ENCODE results near the gene MTAP.

MTAP gene

DNA sequence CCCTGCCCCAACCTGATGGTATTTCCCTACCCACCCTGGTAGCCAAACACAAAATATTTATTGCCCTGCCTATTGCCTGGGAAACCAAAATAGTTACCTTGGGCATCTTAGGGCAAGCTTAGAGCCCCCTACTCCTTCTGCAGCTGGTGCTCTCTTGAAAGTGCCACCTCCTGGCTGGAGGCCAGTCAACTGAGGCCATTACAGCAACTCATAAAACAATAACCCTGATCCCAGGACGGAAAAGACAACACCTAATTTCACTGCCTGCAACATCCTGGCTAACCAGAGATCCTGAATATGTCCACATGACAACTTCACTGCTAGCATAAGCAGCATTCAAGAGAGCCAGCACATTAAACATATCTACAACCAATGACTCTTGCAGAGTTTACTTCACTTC lies 38.7 kb downstream of the MTAP start:
- Mint-ChIP-seq H3K4me1 (ENCODE audit: low read depth) (peaks cover 15% of the 10 kb centered on the region), H3K27me3 (no peaks in the 10 kb centered on the region), H3K9me3 (peaks cover 61% of the 10 kb centered on the region), H3K4me3 (no peak overlapping the region), H3K27ac (no peak overlapping the region), H3K36me3 (ENCODE audit: low read depth) (peaks cover 70% of the 10 kb centered on the region)
- intact Hi-C loops (cut with micrococcal nuclease) = no loop called here

DNA sequence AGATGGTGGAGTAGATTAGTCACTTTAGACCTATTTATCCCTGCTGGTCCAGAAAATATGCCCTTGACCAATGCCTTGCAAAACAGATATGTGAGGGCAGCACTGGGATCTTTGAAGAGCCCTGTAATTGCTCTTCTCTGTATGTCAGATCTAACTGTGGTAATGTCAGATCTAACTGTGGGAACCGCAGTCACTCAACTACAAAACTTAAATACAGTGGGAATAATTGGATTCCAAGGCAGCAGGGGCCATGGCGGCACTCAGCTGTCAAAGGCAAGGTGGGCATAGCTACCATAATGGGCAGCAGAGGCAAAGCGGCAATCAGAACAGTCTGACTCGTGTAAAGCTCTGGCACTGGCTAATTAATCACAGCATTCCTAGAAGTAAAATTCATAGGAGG lies 46.2 kb downstream of the MTAP start:
- Mint-ChIP-seq H3K36me3 (ENCODE audit: low read depth) (peaks cover 34% of the 10 kb centered on the region), H3K9me3 (peaks cover 50% of the 10 kb centered on the region), H3K27me3 (no peaks in the 10 kb centered on the region), H3K4me3 (no peak overlapping the region), H3K4me1 (ENCODE audit: low read depth) (no peaks in the 10 kb centered on the region), H3K27ac (no peak overlapping the region)
- intact Hi-C loops (cut with micrococcal nuclease) = no loop called here

DNA sequence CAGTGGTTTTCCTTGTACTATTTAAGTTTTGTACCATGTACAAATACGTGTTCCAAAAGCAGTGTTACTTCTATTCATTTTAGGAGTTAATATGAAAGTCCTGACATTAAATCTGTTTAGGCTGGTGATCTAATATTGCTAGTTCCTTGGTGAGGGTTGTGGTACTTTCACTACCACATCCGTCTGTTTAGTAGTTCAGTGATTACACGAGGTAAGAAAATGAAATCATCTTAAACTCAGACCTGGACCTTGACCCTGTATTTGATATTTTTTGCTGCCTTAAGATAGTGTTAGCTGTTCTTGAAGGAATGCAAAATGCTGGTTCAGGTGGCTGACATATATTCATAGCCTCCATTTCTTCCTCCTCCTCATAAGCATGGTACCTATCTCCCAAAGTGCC lies 50.3 kb downstream of the MTAP start:
- Mint-ChIP-seq H3K27ac (no peak overlapping the region), H3K4me3 (no peak overlapping the region), H3K36me3 (ENCODE audit: low read depth) (peaks cover 68% of the 10 kb centered on the region)

DNA sequence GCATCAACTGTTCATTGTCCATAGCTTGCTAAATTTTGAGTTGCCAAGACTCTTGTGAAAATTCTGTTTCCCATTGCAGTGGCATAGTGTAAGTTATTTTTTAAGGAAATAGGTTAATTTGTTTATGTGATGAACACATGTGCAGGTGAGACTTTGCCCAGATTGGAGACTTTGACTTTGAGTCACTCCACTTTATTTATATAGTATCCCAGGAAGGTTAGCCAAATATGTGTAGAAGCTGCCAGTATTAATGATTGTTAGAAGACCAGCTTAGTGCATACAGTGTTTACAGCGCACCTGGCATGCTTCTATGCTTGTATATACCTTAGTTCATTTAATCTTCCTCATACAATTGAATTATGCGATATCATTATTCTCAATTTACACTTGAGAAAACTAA lies 51.0 kb downstream of the MTAP start:
- Mint-ChIP-seq H3K9me3 (peaks cover 7% of the 10 kb centered on the region), H3K4me1 (ENCODE audit: low read depth) (no peaks in the 10 kb centered on the region), H3K27ac (no peak overlapping the region), H3K27me3 (no peaks in the 10 kb centered on the region), H3K4me3 (no peak overlapping the region), H3K36me3 (ENCODE audit: low read depth) (peaks cover 68% of the 10 kb centered on the region)
- intact Hi-C loops (cut with micrococcal nuclease) = no loop called here

More for the DNA sequence above, 50.3 kb downstream of the MTAP start:
- peaks cover 13% of the 10 kb centered on the region for H3K9me3 Mint-ChIP-seq
- intact Hi-C loops (cut with micrococcal nuclease) = no loop called here
- H3K27me3 Mint-ChIP-seq = no peaks in the 10 kb centered on the region
- no peaks in the 10 kb centered on the region for H3K4me1 Mint-ChIP-seq (ENCODE audit: low read depth)

DNA sequence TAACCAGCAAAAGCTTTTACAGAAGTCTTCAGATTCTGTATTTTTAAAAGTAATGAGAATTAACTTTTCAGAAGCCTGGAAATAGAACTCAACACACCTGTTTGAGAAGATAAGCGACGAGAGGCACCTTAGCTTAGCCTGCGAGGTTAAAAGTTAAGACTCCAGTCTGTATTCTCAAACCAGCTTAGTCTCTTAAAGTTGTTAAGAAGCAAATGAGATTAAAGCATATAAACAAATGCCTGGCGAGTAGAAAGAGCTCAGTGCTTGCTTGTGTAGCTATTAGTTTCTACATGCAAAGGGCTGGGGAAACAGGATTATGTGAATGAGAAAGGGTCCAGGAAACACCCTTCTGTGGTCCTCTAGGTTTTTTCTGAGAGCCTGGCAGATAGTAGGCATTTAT lies 51.7 kb downstream of the MTAP start:
- H3K36me3 Mint-ChIP-seq (ENCODE audit: low read depth) = peaks cover 68% of the 10 kb centered on the region
- no peaks in the 10 kb centered on the region for H3K4me1 Mint-ChIP-seq (ENCODE audit: low read depth)
- intact Hi-C loops (cut with micrococcal nuclease) = no loop called here
- H3K27me3 Mint-ChIP-seq = no peaks in the 10 kb centered on the region
- H3K27ac Mint-ChIP-seq = no peak overlapping the region
- H3K9me3 Mint-ChIP-seq = no peaks in the 10 kb centered on the region
- H3K4me3 Mint-ChIP-seq = no peak overlapping the region

DNA sequence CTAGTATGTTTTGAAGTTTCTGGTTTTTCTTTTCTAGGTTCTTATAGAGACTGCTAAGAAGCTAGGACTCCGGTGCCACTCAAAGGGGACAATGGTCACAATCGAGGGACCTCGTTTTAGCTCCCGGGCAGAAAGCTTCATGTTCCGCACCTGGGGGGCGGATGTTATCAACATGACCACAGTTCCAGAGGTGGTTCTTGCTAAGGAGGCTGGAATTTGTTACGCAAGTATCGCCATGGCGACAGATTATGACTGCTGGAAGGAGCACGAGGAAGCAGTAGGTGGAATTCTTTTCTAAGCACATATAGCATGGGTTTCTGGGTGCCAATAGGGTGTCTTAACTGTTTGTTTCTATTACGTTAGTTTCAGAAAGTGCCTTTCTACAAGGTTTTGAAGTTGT lies 52.2 kb downstream of the MTAP start:
- intact Hi-C loops (cut with micrococcal nuclease) = no loop called here
- Mint-ChIP-seq H3K27ac (no peak overlapping the region), H3K4me1 (ENCODE audit: low read depth) (no peaks in the 10 kb centered on the region), H3K27me3 (no peaks in the 10 kb centered on the region), H3K36me3 (ENCODE audit: low read depth) (peaks cover 70% of the 10 kb centered on the region), H3K9me3 (no peaks in the 10 kb centered on the region), H3K4me3 (no peak overlapping the region)

DNA sequence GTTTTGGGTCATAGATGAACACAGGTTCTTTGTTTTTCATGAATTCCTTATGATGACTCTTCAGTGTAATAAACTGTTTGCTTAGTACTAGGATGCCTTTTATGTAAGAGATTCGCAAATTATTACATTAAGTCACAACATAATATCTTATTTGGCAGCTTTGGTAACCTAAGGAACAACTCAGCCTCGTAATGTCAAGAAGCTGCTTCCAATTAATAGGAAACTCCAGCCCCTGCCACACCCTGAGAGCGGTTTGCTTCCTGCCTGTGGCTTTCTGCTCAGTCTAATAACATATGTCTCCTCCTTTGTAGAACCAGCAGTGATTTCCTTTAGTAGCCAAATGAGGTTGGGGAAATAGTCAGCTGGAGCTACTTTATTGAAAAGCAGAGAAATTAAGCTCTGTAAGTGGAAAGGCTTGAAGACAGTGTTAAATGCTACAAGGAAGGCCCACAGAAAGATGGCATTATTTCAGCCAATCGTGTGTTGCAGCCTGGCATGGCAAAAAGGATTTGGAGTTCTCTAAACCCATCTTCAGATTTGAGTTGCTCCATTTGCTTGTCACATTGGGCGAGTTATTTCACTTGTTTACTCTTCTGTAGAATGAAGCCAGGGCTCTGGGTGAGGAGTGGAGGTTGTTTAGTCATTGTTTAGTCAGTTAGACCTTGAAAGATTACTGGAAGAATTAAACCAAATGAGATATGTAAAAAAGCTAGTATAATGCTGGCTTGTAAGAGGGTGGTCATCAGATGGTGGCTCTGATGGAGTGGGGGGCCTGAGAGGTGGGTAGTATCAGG lies 54.1 kb downstream of the MTAP start:
- peaks cover 80% of the 10 kb centered on the region for H3K36me3 Mint-ChIP-seq (ENCODE audit: low read depth)
- H3K4me3 Mint-ChIP-seq = no peak overlapping the region
- intact Hi-C loops (cut with micrococcal nuclease) = no loop called here
- no peaks in the 10 kb centered on the region for H3K9me3 Mint-ChIP-seq
- H3K27me3 Mint-ChIP-seq = no peaks in the 10 kb centered on the region
- no peaks in the 10 kb centered on the region for H3K4me1 Mint-ChIP-seq (ENCODE audit: low read depth)
- no peak overlapping the region for H3K27ac Mint-ChIP-seq

DNA sequence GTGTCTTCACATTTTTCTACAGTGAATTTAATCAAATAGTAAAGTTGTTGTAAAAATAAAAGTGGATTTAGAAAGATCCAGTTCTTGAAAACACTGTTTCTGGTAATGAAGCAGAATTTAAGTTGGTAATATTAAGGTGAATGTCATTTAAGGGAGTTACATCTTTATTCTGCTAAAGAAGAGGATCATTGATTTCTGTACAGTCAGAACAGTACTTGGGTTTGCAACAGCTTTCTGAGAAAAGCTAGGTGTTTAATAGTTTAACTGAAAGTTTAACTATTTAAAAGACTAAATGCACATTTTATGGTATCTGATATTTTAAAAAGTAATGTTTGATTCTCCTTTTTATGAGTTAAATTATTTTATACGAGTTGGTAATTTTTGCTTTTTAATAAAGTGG lies 60.4 kb downstream of the MTAP start:
- H3K36me3 Mint-ChIP-seq (ENCODE audit: low read depth) = peaks cover 77% of the 10 kb centered on the region
- H3K4me1 Mint-ChIP-seq (ENCODE audit: low read depth) = no peaks in the 10 kb centered on the region
- H3K27me3 Mint-ChIP-seq = no peaks in the 10 kb centered on the region
- intact Hi-C loops (cut with micrococcal nuclease) = no loop called here
- H3K9me3 Mint-ChIP-seq = peaks cover 8% of the 10 kb centered on the region
- no peak overlapping the region for H3K27ac Mint-ChIP-seq
- H3K4me3 Mint-ChIP-seq = no peak overlapping the region

DNA sequence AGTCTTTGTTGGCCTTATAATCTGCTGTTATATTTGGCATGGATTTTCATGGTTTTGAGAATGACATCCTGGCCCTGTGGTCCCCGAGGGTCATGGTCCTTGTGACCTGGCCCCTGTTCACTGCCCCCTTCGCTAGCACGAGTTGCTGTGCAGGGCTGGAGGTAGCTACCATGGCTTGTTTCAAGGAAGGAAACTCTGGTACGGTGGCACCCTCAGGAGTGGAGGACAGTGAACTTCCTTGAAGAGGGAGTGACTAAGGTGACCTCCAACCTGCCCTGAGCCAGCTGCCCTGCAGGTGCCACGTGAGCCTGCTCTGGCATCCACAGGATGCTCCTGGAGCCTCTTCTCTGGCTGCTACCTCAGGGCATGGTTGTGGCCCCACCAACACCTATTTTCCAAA lies 62.1 kb downstream of the MTAP start:
- peaks cover 61% of the 10 kb centered on the region for H3K36me3 Mint-ChIP-seq (ENCODE audit: low read depth)

DNA sequence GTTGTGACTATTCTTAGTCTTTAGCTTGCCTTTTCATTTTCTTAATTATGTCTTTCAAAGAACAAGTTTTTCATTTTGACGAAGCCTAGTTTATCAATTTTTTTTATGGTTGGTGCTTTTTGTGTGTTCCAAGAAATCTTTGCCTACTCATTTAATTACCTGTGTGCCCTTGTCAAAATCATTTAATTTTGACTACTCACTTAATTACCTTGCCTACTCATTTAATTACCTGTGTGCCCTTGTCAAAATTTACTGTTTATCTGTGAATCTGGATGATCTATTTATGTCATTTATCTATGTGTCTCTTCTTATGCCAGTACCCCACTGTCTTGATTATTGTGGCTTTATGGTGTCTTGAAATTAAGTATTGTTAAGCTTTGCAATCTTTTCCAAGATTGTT lies 63.9 kb downstream of the MTAP start:
- H3K4me3 Mint-ChIP-seq = no peak overlapping the region
- intact Hi-C loops (cut with micrococcal nuclease) = no loop called here
- no peaks in the 10 kb centered on the region for H3K4me1 Mint-ChIP-seq (ENCODE audit: low read depth)
- H3K36me3 Mint-ChIP-seq (ENCODE audit: low read depth) = peaks cover 48% of the 10 kb centered on the region
- H3K9me3 Mint-ChIP-seq = peaks cover 8% of the 10 kb centered on the region
- H3K27me3 Mint-ChIP-seq = no peaks in the 10 kb centered on the region
- no peak overlapping the region for H3K27ac Mint-ChIP-seq

More for the DNA sequence above, 62.1 kb downstream of the MTAP start:
- H3K27me3 Mint-ChIP-seq = no peaks in the 10 kb centered on the region
- no peak overlapping the region for H3K4me3 Mint-ChIP-seq
- H3K27ac Mint-ChIP-seq = no peak overlapping the region
- H3K9me3 Mint-ChIP-seq = peaks cover 8% of the 10 kb centered on the region
- intact Hi-C loops (cut with micrococcal nuclease) = no loop called here
- no peaks in the 10 kb centered on the region for H3K4me1 Mint-ChIP-seq (ENCODE audit: low read depth)

DNA sequence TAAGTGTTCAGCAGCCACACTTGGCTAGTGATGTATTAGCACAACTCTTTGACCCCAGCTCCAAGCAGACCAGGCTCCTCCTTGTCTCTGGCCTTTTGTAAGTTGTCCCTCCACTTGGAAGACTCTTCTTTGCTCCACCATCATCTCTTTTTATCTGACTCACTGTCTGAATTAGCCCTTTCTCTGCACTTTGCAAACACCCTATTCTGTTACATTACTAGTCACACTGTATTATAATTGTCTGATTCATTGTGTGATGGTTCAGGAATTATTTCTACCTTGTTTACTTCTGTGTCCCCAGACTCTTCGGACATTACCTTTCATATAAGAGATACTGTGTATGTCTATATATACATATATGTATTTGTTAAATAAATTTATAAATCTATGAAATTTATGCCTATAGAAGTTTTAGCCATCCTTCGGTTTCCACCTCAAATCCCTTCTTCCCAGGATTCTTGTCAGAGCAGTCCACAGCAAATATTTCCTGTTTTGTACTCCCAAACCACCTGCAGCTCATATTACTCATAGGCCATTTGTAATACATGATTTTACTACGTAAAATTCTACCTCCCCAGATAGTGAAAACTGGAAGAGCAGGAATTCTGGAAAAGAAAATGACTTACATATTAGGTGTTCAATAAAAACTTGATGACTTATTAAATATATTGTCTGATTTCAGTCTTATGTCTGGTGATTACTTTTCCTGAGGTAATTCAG lies 69.0 kb downstream of the MTAP start:
- Mint-ChIP-seq H3K36me3 (ENCODE audit: low read depth) (peaks cover 11% of the 10 kb centered on the region), H3K4me1 (ENCODE audit: low read depth) (no peaks in the 10 kb centered on the region), H3K4me3 (no peak overlapping the region), H3K27ac (no peak overlapping the region), H3K9me3 (peaks cover 7% of the 10 kb centered on the region), H3K27me3 (no peaks in the 10 kb centered on the region)
- intact Hi-C loops (cut with micrococcal nuclease) = no loop called here

DNA sequence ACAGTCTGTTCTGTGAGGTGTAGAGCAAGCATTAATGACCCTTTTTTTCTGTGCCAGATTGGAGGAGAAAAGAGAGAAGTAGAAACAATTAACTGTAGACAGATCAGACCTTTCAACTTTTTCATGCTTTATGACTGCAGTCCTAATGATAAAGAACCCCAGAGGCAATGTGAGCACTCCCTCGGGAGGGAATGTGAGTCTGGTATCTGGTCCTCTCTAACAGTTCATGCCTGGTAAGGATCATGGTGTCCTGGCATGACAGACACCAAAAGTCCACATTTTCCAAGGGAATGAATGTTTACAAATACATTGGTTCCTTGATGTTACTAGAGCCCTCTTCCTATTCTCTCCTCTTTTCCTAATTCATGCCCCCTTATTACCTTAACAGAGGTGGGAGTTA lies 70.3 kb downstream of the MTAP start:
- H3K4me1 Mint-ChIP-seq (ENCODE audit: low read depth) = no peaks in the 10 kb centered on the region
- no peak overlapping the region for H3K4me3 Mint-ChIP-seq
- peaks cover 20% of the 10 kb centered on the region for H3K36me3 Mint-ChIP-seq (ENCODE audit: low read depth)
- no peak overlapping the region for H3K27ac Mint-ChIP-seq
- peaks cover 8% of the 10 kb centered on the region for H3K9me3 Mint-ChIP-seq
- no peaks in the 10 kb centered on the region for H3K27me3 Mint-ChIP-seq
- intact Hi-C loops (cut with micrococcal nuclease) = no loop called here

DNA sequence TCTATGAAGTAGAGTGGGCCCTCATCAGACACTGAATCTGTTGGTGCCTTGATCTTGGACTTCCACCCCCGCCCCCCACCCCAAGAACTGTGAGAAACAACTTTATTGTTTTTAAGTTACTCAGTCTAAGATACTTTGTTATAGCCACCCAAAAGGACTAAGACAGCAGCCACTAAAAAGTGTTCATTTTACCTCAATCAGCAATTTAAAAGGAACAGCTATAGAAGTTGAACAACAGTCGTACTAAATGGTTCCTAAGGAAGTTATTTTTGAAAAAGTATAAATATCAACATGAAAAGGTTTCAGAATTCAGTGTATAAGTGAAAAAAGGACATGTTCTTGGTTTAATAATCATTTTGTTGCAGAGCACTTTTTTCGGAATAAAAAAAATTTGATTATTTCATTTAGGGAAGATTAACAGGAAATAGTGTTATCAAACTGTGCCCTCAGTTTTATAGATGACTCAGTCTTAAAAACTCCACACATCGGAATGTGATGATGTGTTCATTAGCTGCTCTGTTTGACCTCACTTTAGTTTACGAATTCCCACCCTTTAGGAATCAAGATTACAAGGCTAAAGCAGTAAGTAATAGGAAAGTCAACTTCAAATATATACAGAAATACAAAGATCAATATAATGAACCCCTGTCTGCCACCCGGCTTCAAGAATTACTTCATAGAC lies 71.2 kb downstream of the MTAP start:
- H3K36me3 Mint-ChIP-seq (ENCODE audit: low read depth) = peaks cover 30% of the 10 kb centered on the region
- H3K9me3 Mint-ChIP-seq = peaks cover 18% of the 10 kb centered on the region
- no peak overlapping the region for H3K27ac Mint-ChIP-seq
- H3K27me3 Mint-ChIP-seq = no peaks in the 10 kb centered on the region
- H3K4me3 Mint-ChIP-seq = no peak overlapping the region
- no peaks in the 10 kb centered on the region for H3K4me1 Mint-ChIP-seq (ENCODE audit: low read depth)
- intact Hi-C loops (cut with micrococcal nuclease) = no loop called here

DNA sequence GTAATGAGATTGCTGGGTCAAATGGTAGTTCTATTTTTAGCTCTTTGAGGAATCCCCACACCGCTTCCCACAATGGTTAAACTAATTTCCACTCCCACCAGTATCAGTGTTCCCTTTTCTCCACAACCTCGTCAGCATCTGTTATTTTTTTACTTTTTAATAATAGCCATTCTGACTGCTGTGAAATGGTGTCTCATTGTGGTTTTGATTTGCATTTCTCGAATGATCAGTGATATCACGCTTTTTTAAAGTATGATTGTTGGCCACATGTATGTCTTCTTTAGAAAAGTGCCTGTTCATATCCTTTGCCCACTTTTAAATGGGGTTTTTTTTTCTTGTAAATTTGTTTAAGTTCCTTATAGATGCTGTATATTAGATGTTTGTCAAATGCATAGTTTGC lies 73.5 kb downstream of the MTAP start:
- H3K9me3 Mint-ChIP-seq = peaks cover 33% of the 10 kb centered on the region
- intact Hi-C loops (cut with micrococcal nuclease) = no loop called here
- no peaks in the 10 kb centered on the region for H3K27me3 Mint-ChIP-seq
- peaks cover 46% of the 10 kb centered on the region for H3K36me3 Mint-ChIP-seq (ENCODE audit: low read depth)
- H3K4me1 Mint-ChIP-seq (ENCODE audit: low read depth) = no peaks in the 10 kb centered on the region
- no peak overlapping the region for H3K27ac Mint-ChIP-seq
- H3K4me3 Mint-ChIP-seq = no peak overlapping the region

Data from dendritic cell treated with granulocyte-macrophage colony-stimulating factor and Interleukin-4, amounts not matched to agents 40 ng/mL and 50 ng/mL, for 4 days (primary cell).